K562 (cell line): Measurements from ENCODE around the gene BAIAP3. TPM values are rescaled to one million over a fixed set of nuclear protein-coding genes. Genes with fewer than 3 reads are reported as not detected.

ENCODE experiments used
- ATAC-seq: fragments of 200-7000 bp; cut with Tn5 transposase; 3 replicates; pipeline ENCODE4 v1.9.1; 2020; ENCODE audit warnings: moderate library complexity
- BruUV-seq: library from RNA; stranded (reverse); fragments of 400-500 nt; replicated peaks from 2 replicates; lab custom pipeline; 2021; lab: Mats Ljungman, UMichigan
- CTCF ChIA-PET: fragments of 300-600 bp; formaldehyde crosslinking; extraction: SDS; loops from one replicate; lab custom pipeline; 2021; ENCODE audit warnings: low intra/inter-chr PET ratio; lab: Yijun Ruan, JAX
- POLR2A ChIA-PET: fragments of 300-600, 350-650 bp; sonication (Branson Sonifier 250); formaldehyde crosslinking; extraction: SDS; loops from one replicate; lab custom pipeline; 2021; ENCODE audit warnings: antibody characterized with exemption, inconsistent platforms; lab: Yijun Ruan, JAX
- DNase-seq, 4 experiments: peaks; one replicate each; pipeline versions ENCODE4 v3.0.0 to v3.0.0-alpha.2; 2011 to 2018; ENCODE audit warnings: low spot score in 3 of 4, mixed read lengths in 3 of 4; ENCODE audit errors: extremely low read depth in 1 of 4
- FAIRE-seq: peaks from 2 replicates; lab custom pipeline; 2011; peaks lifted over from hg19 to GRCh38; lab: Jason Lieb, UNC
- H2AFZ ChIP-seq: 2 replicates; pipeline ENCODE4 v1.6.0; 2011; ENCODE audit warnings: low read depth, low read length, control low read depth, inconsistent platforms
- H3K27ac ChIP-seq: fragments of 200-600 bp; 3 replicates; pipeline ENCODE4 v1.8.0; 2011; ENCODE audit warnings: low read depth, mild to moderate bottlenecking, control low read depth, inconsistent platforms, low read length, moderate library complexity, mixed read lengths; ENCODE audit errors: extremely low read depth
- H3K27me3 ChIP-seq, 2 experiments: fragments of 300-600 bp in 1 of 2; 2 replicates in 1 of 2; 3 replicates in 1 of 2; pipeline versions ENCODE4 v1.6.0 to v1.8.0; 2011; ENCODE audit warnings: inconsistent platforms in 2 of 2, low read length in 2 of 2, mild to moderate bottlenecking in 1 of 2, mixed read lengths in 1 of 2, moderate library complexity in 1 of 2; ENCODE audit not compliant: control insufficient read depth in 2 of 2, insufficient read depth in 2 of 2
- H3K36me3 ChIP-seq: fragments of 300-600 bp; 3 replicates; pipeline ENCODE4 v1.8.0; 2011; ENCODE audit warnings: mild to moderate bottlenecking, low read length, inconsistent platforms; ENCODE audit not compliant: control insufficient read depth, insufficient read depth
- H3K4me1 ChIP-seq, 2 experiments: fragments of 200-600 bp in 1 of 2; replicated peaks in 1 of 2; 2 replicates in 1 of 2; 3 replicates in 1 of 2; pipeline versions ENCODE4 v1.5.1 to v1.8.0; 2011; ENCODE audit warnings: inconsistent platforms in 2 of 2, low read length in 2 of 2, mild to moderate bottlenecking in 1 of 2, mixed read lengths in 1 of 2, moderate library complexity in 1 of 2; ENCODE audit not compliant: control insufficient read depth in 2 of 2, insufficient read depth in 2 of 2
- H3K4me2 ChIP-seq: 2 replicates; pipeline ENCODE4 v1.6.1; 2011; ENCODE audit warnings: low read length, control low read depth, inconsistent platforms, mixed read lengths; ENCODE audit not compliant: insufficient read depth
- H3K4me3 ChIP-seq: fragments of 200-600 bp; sonication (generic), shearing (Covaris generic); 2 replicates; pipeline ENCODE4 v1.5.1; 2016; ENCODE audit warnings: control low read depth, inconsistent platforms
- H3K79me2 ChIP-seq: fragments of 200-600 bp; 3 replicates; pipeline ENCODE4 v1.8.0; 2011; ENCODE audit warnings: low read length, inconsistent platforms; ENCODE audit not compliant: control insufficient read depth, insufficient read depth
- H3K9ac ChIP-seq, 2 experiments: 2 replicates each; pipeline versions ENCODE4 v1.6.0 to v1.6.1; 2011; ENCODE audit warnings: low read depth in 2 of 2, low read length in 2 of 2, control low read depth in 1 of 2, inconsistent platforms in 1 of 2, mild to moderate bottlenecking in 1 of 2, mixed read lengths in 1 of 2; ENCODE audit not compliant: insufficient read depth in 1 of 2
- H3K9me1 ChIP-seq: one replicate; pipeline ENCODE4 v1.6.0; 2011; ENCODE audit warnings: inconsistent platforms, mild to moderate bottlenecking, low read length, moderate library complexity; ENCODE audit not compliant: control insufficient read depth, insufficient read depth
- H3K9me3 ChIP-seq: replicated peaks from 2 replicates; pipeline ENCODE4 v1.5.1; 2011; ENCODE audit warnings: low read depth, low read length, inconsistent platforms; ENCODE audit not compliant: control insufficient read depth, insufficient read depth
- H4K20me1 ChIP-seq: replicated peaks from 2 replicates; pipeline ENCODE4 v1.6.1; 2011; ENCODE audit warnings: low read length, inconsistent platforms, mixed read lengths; ENCODE audit not compliant: control insufficient read depth, insufficient read depth
- ARID3B ChIP-seq: fragments of 250-450 bp; sonication (Bioruptor Pico); IDR thresholded peaks from 2 replicates; pipeline ENCODE4 v1.4.0; 2020; ENCODE audit warnings: borderline replicate concordance
- E4F1 ChIP-seq: fragments of 250-450 bp; sonication (Bioruptor Pico); IDR thresholded peaks from 2 replicates; pipeline ENCODE4 v1.5.0; 2021; ENCODE audit warnings: mild to moderate bottlenecking, borderline replicate concordance
- ETV1 ChIP-seq: fragments of 450-650 bp; conservative IDR thresholded peaks from 2 replicates; pipeline ENCODE4 v1.6.1; 2016; ENCODE audit warnings: missing genetic modification characterization, control low read depth, low read depth, missing compliant biosample characterization
- HINFP ChIP-seq: fragments of 450-650 bp; conservative IDR thresholded peaks from 2 replicates; pipeline ENCODE4 v1.6.1; 2016; ENCODE audit warnings: missing genetic modification characterization, low read depth, mild to moderate bottlenecking, control low read depth, missing compliant biosample characterization
- HMBOX1 ChIP-seq: sonication (generic); IDR thresholded peaks from 2 replicates; pipeline ENCODE4 v1.6.1; 2016
- NFXL1 ChIP-seq: fragments of 450-650 bp; formaldehyde crosslinking; IDR thresholded peaks from 2 replicates; pipeline ENCODE4 v1.4.0; 2021; ENCODE audit warnings: mild to moderate bottlenecking
- RNF2 ChIP-seq: sonication (generic); IDR thresholded peaks from 2 replicates; pipeline ENCODE4 v1.6.1; 2016
- SRF ChIP-seq, 2 experiments: fragments of 250-450, 450-650 bp in 1 of 2; sonication (Bioruptor Pico) in 1 of 2; sonication (generic) in 1 of 2; formaldehyde crosslinking; IDR thresholded peaks; 2 replicates each; pipeline versions ENCODE4 v1.5.0 to v1.5.1; 2020 to 2022; ENCODE audit warnings: mild to moderate bottlenecking in 1 of 2, missing genetic modification reagents in 1 of 2
- ZNF778 ChIP-seq: fragments of 450-650 bp; formaldehyde crosslinking; IDR thresholded peaks from 2 replicates; pipeline ENCODE4 v1.4.0; 2020; ENCODE audit warnings: mild to moderate bottlenecking, moderate library complexity
- WGBS: fragments of 100-300 bp; shearing (Covaris generic); methylation state at CpG from one replicate; pipeline ENCODE4 v1.1.6; 2016; ENCODE audit warnings: low coverage, mixed read lengths; ENCODE audit not compliant: insufficient coverage; ENCODE audit errors: missing lambda C conversion rate; 5-methylcytosine and 5-hydroxymethylcytosine counted together
- in situ Hi-C: fragments of 300-500 bp; cut with MboI; formaldehyde crosslinking; loops from 4 replicates; pipeline ENCODE4 v1.15.0; 2018; ENCODE audit warnings: inconsistent platforms, mixed read lengths
- intact Hi-C: fragments of 100-400 bp; cut with micrococcal nuclease; formaldehyde crosslinking; loops from 2 replicates; pipeline ENCODE4 v1.14.2; 2022
- polyA plus RNA-seq, 8 experiments: library from polyadenylated mRNA; depleted of rRNA in 4 of 8; stranded (reverse) in 5 of 8; unstranded in 3 of 8; fragments of >200 nt; fragmentation: Nextera tagmentation in 2 of 8; fragmentation: Illumina TruSeq in 1 of 8; extraction: Ambion mirVana in 2 of 8; extraction: Trizol in 1 of 8; gene quantifications; 2 replicates each; pipeline versions ENCODE4 v1.2.1 to v1.2.3, GENCODE V29; 2011 to 2014; ENCODE audit warnings: inconsistent platforms in 1 of 8, missing spikeins in 1 of 8
- total RNA-seq, 7 experiments: library from RNA; depleted of rRNA in 6 of 7; stranded (reverse); fragments of >200 nt in 6 of 7; fragmentation: Illumina TruSeq in 2 of 7; extraction: Trizol in 2 of 7; gene quantifications; 2 replicates each; pipeline versions ENCODE4 v1.2.1 to v1.2.3, GENCODE V29; 2011 to 2021; ENCODE audit warnings: low replicate concordance in 1 of 7

BAIAP3 gene
- total and polyA plus RNA-seq, 9 of the 15 experiments (the other 6 are each of a cell fraction or from before 2014, with no cell fraction given), result 0.03 to 4.5 (median 0.57) TPM; not detected in 1

GRCh38 chr16:1335211-1335971, 1.9 kb downstream of the BAIAP3 start:
- no TSS peak for BruUV-seq
- Histone ChIP-seq H3K9me1 (no peaks in the 10 kb centered on the region), H3K9me3 (0 out of 2 replicates have a peak, but pooled peaks cover 1% of the 10 kb centered on the region), H3K79me2 (no peaks in the 10 kb centered on the region), H3K4me3 (no peak overlapping the region), H2AFZ (no peak overlapping the region), H3K27ac (no peak overlapping the region), H3K4me2 (no peak overlapping the region), H3K9ac (no peak overlapping the region), H4K20me1 (0 out of 2 replicates have a peak, but pooled peaks cover 9% of the 10 kb centered on the region), H3K36me3 (no peaks in the 10 kb centered on the region), H3K27me3 (peaks cover 6 to 19% of the 10 kb centered on the region in 2 experiments; a peak in 3 of 5 replicates), H3K4me1 (peaks cover 17 to 88% of the 10 kb centered on the region in 2 experiments)
- ChIA-PET CTCF (no interaction called here), POLR2A (interaction anchor here (0.6 to 1.4 kb wide), 9 partner anchors 9 to 78 kb away, joined by 3 to 8 read pairs (median 3); no protein-coding TSS in a partner anchor)
- intact Hi-C loops, result no loop called here
- no peak for FAIRE-seq
- no peak for DNase-seq
- no peak for ATAC-seq
- in situ Hi-C loops, result no loop called here
- 6% methylated on average over 16 of the region's 16 CpGs for WGBS
- TF ChIP-seq RNF2, result no peak
- no peak for TF ChIP-seq ETV1 (tag)
- TF ChIP-seq ZNF778, result no peak
- TF ChIP-seq E4F1 (CRISPR knock-in tag), result no peak
- TF ChIP-seq HINFP (tag), result no peak
- no peak for TF ChIP-seq HMBOX1
- no peak for TF ChIP-seq ARID3B
- no peak for TF ChIP-seq NFXL1 (CRISPR knock-in tag)
- TF ChIP-seq SRF (CRISPR knock-in tag; IDR thresholded peaks at IDR 0.05), result no peak
